OCI-LY7 (cell line): ENCODE measurements around the gene FOXP3. TPM values are rescaled to one million over a fixed set of nuclear protein-coding genes. Genes with fewer than 3 reads are reported as not detected.
"Not testable (repeated sequence)": the region's sequence is repeated elsewhere in the genome, so short reads cannot be mapped to it uniquely, and the experiment has no call there.

ENCODE experiments used
- BruUV-seq: library from RNA; stranded (reverse); fragments of 400-500 nt; replicated peaks from 2 replicates; lab custom pipeline; 2021; lab: Mats Ljungman, UMichigan
- CTCF ChIA-PET: fragments of 300-600 bp; sonication (Branson Sonifier 250); formaldehyde crosslinking; loops from one replicate; lab custom pipeline; 2022; ENCODE audit warnings: antibody characterized with exemption; ENCODE audit not compliant: unreplicated experiment; lab: Charles Lee
- POLR2A ChIA-PET: fragments of 300-600 bp; sonication (Branson Sonifier 250); formaldehyde crosslinking; loops from one replicate; lab custom pipeline; 2022; ENCODE audit warnings: antibody characterized with exemption; lab: Charles Lee
- DNase-seq: peaks from one replicate; pipeline ENCODE4 v3.0.0-alpha.2; 2015; ENCODE audit warnings: low spot score
- H2AFZ ChIP-seq: fragments of 200-600 bp; sonication (generic), shearing (Covaris generic); 2 replicates; pipeline ENCODE4 v1.6.1; 2014; ENCODE audit warnings: mild to moderate bottlenecking, antibody characterized with exemption, low read length, moderate library complexity
- H3K27ac ChIP-seq: fragments of 200-600 bp; sonication (generic); 2 replicates; pipeline ENCODE4 v1.5.1; 2014; ENCODE audit warnings: mixed run types, low read depth, mild to moderate bottlenecking, moderate library complexity, low read length, inconsistent platforms; ENCODE audit not compliant: poor library complexity, severe bottlenecking
- H3K36me3 ChIP-seq: fragments of 200-600 bp; sonication (generic); 2 replicates; pipeline ENCODE4 v1.6.1; 2014; ENCODE audit warnings: mild to moderate bottlenecking, antibody characterized with exemption, low read length, moderate library complexity, mixed read lengths; ENCODE audit not compliant: insufficient read depth
- H3K4me1 ChIP-seq: fragments of 200-600 bp; sonication (generic); 2 replicates; pipeline ENCODE4 v1.5.1; 2014; ENCODE audit warnings: mild to moderate bottlenecking, low read length; ENCODE audit not compliant: insufficient read depth, poor library complexity, severe bottlenecking
- H3K4me2 ChIP-seq: fragments of 200-600 bp; sonication (generic); 2 replicates; pipeline ENCODE4 v1.6.1; 2014; ENCODE audit warnings: mild to moderate bottlenecking, low read length
- H3K4me3 ChIP-seq: fragments of 200-600 bp; sonication (generic); 2 replicates; pipeline ENCODE4 v1.5.1; 2014; ENCODE audit warnings: mild to moderate bottlenecking, low read depth, low read length; ENCODE audit not compliant: poor library complexity, severe bottlenecking
- H3K79me2 ChIP-seq: fragments of 200-600 bp; sonication (generic); 2 replicates; pipeline ENCODE4 v1.6.1; 2016; ENCODE audit warnings: low read depth, mild to moderate bottlenecking, low read length, moderate library complexity, mixed read lengths; ENCODE audit not compliant: insufficient read depth
- H3K9me2 ChIP-seq: fragments of 200-600 bp; sonication (generic); 2 replicates; pipeline ENCODE4 v1.6.1; 2016; ENCODE audit warnings: mild to moderate bottlenecking, low read length, mixed read lengths; ENCODE audit not compliant: insufficient read depth
- H3K9me3 ChIP-seq: fragments of 200-600 bp; sonication (generic); 2 replicates; pipeline ENCODE4 v1.6.1; 2014; ENCODE audit warnings: mild to moderate bottlenecking, mixed run types, low read length, mixed read lengths
- H4K20me1 ChIP-seq: fragments of 200-600 bp; sonication (generic); 2 replicates; pipeline ENCODE4 v1.6.1; 2014; ENCODE audit warnings: mild to moderate bottlenecking, antibody characterized with exemption, low read length, moderate library complexity, mixed read lengths; ENCODE audit not compliant: insufficient read depth
- CTCF ChIP-seq: fragments of 200-600 bp; sonication (generic); conservative IDR thresholded peaks from 2 replicates; pipeline ENCODE4 v1.5.1; 2014; ENCODE audit warnings: mild to moderate bottlenecking, antibody characterized with exemption, low read length, moderate library complexity, mixed read lengths
- EZH2phosphoT487 ChIP-seq: fragments of 200-600 bp; sonication (generic); IDR thresholded peaks from 2 replicates; pipeline ENCODE4 v1.6.1; 2018; ENCODE audit warnings: low read depth, borderline replicate concordance, mild to moderate bottlenecking, mixed run types, antibody characterized with exemption, low read length, moderate library complexity, mixed read lengths
- intact Hi-C: fragments of 100-400 bp; cut with micrococcal nuclease; formaldehyde crosslinking; loops from one replicate; pipeline ENCODE4 v1.10.0; 2022; ENCODE audit not compliant: unreplicated experiment
- total RNA-seq, 2 experiments: library from RNA; depleted of rRNA in 1 of 2; stranded (reverse); fragments of >200 nt in 1 of 2; shearing (Covaris generic) in 1 of 2; gene quantifications; 2 replicates each; pipeline ENCODE4 v1.2.3, GENCODE V29; 2014 to 2022

Gene FOXP3
- total RNA-seq, 2 experiments from 2014 or later: 0.06 to 0.57 TPM

GRCh38 chrX:49303346-49303745 is 38.8 kb upstream of the FOXP3 start, which contains the start of gene GAGE10:
Gene GAGE10, plus strand, starts transcription at chrX:49303646. Its CDS starts 1,214 bp downstream, at chrX:49304860.
- Histone ChIP-seq H3K4me3 (no peak within 1 kb of the TSS), H3K27ac (no peak within 1 kb of the TSS), H3K4me2 (no peak within 1 kb of the TSS), H3K9me3 (no peaks in the 10 kb centered on the region), H4K20me1 (no peaks in the 10 kb centered on the region), H2AFZ (no peak within 1 kb of the TSS), H3K4me1 (no peaks in the 10 kb centered on the region), H3K79me2 (no peaks in the 10 kb centered on the region), H3K9me2 (no peaks in the 10 kb centered on the region), H3K36me3 (no peaks in the 10 kb centered on the region)
- TF ChIP-seq EZH2phosphoT487 (no peak), CTCF (no peak)
- no peak for DNase-seq
- ChIA-PET POLR2A (no interaction called here), CTCF (no interaction called here)
- intact Hi-C loops: no loop called here
- BruUV-seq: no TSS peak

- POLR2A ChIA-PET: no interaction called here
Observed at GRCh38 chrX:49300703-49301102, 36.2 kb upstream of the FOXP3 start.

GRCh38 chrX:49299293-49299692 is 34.8 kb upstream of the FOXP3 start:
- H4K20me1 ChIP-seq, H3K36me3 ChIP-seq, H3K9me3 ChIP-seq, DNase-seq, H3K9me2 ChIP-seq, BruUV-seq, H3K27ac ChIP-seq, H3K4me1 ChIP-seq, H3K79me2 ChIP-seq, intact Hi-C loops, POLR2A ChIA-PET, H3K4me2 ChIP-seq, CTCF ChIA-PET, H3K4me3 ChIP-seq, H2AFZ ChIP-seq: not testable (repeated sequence)

More at GRCh38 chrX:49300703-49301102, 36.2 kb upstream of the FOXP3 start:
- no peak overlapping the region for H3K4me3 ChIP-seq
- no peaks in the 10 kb centered on the region for H3K9me2 ChIP-seq
- DNase-seq: no peak
- no peaks in the 10 kb centered on the region for H4K20me1 ChIP-seq
- BruUV-seq: no TSS peak
- no peak overlapping the region for H2AFZ ChIP-seq
- H3K4me1 ChIP-seq: no peaks in the 10 kb centered on the region
- H3K36me3 ChIP-seq: no peaks in the 10 kb centered on the region
- no peak overlapping the region for H3K27ac ChIP-seq
- H3K4me2 ChIP-seq: no peak overlapping the region
- intact Hi-C loops: no loop called here
- H3K79me2 ChIP-seq: no peaks in the 10 kb centered on the region
- TF ChIP-seq EZH2phosphoT487: no peak
- TF ChIP-seq CTCF: no peak
- CTCF ChIA-PET: no interaction called here
- no peaks in the 10 kb centered on the region for H3K9me3 ChIP-seq
